GM12875 (cell line): Measurements from ENCODE around the gene RUNX1.

Experiments
- H3K4me3 ChIP-seq: one replicate; pipeline ENCODE4 v1.5.1; 2011; ENCODE audit warnings: low read depth, low read length, control low read depth
- CTCF ChIP-seq: IDR thresholded peaks from 2 replicates; pipeline ENCODE4 v1.5.1; 2011; ENCODE audit warnings: low read depth, mild to moderate bottlenecking, control low read depth, inconsistent platforms, low read length, moderate library complexity, borderline replicate concordance; ENCODE audit not compliant: insufficient read depth

RUNX1 gene

DNA sequence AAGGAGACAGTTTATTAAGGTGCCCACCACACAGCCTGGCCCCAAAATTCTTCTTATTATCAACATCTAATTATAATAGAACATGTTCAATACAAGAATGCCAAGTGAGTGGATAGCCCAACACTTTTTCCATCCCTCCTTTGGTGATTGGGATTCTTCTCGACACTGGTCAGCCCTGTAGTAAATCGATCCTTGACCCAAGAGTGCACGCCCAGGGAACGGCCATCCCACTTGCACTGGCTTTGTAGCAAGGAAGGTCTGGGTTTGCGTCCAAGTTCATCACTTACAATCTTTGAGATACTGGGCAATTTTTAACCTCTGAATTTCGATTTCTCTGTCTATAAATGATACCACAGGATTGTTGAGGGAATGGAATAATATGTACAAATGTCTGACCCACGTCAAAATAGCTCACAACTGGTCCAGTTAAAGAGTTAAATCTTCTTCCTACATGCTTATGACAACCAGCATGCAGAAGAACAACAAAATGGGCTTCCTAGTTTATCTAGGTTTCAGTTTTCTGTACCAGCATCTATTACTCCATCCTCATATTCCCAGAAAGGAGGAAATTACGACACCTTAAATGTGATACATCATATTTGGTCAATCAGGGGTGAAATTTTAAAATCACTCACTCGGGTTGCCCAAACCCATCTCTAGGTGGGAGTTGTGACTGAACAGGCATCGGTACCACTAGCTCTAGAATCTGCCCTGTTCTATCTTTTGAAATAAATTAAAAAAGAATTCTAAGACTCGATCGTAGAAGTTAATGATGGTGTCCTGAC lies 218.5 kb downstream of the RUNX1 start:
- TF ChIP-seq CTCF, result no peak
- no peak overlapping the region for H3K4me3 ChIP-seq

GRCh38 chr21:34827445-34828235 lies 221.5 kb downstream of the RUNX1 start:
- no peak for TF ChIP-seq CTCF

GRCh38 chr21:34826836-34827235 lies 222.3 kb downstream of the RUNX1 start:
- no peak overlapping the region for H3K4me3 ChIP-seq
- TF ChIP-seq CTCF, result no peak

More at GRCh38 chr21:34827445-34828235, 221.5 kb downstream of the RUNX1 start:
- H3K4me3 ChIP-seq, result no peak overlapping the region

DNA sequence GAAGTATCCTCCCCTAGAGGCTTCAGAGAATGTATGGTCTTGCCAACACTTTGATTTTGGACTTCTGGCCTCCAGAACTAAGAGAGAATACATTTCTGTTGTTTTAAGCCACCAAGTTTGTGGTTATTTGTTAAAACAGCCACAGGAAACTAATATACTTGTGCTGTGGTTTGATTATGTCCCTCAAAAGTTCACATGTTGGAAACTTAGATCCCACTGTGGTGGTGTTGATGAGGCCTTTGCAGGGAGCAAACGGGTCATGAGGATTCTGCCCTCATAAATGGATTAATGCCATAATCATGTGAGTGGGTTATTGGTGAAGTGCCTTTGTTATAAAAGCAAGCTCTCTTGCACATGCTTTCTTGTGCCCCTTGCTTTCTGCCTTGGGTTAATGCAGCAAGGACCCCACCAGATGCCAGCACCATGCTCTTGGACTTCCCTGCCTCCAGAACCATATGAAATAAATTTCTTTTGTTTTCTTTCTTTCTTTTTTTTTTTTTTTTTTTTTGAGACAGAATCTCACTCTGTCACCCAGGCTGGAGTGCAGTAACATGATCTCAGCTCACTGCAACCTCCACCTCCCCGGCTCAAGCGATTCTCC lies 223.1 kb downstream of the RUNX1 start:
- TF ChIP-seq CTCF, result no peak
- no peak overlapping the region for H3K4me3 ChIP-seq

GRCh38 chr21:34825101-34825500 lies 224.0 kb downstream of the RUNX1 start:
- TF ChIP-seq CTCF, result no peak
- H3K4me3 ChIP-seq, result no peak overlapping the region

- no peak for TF ChIP-seq CTCF
- no peak overlapping the region for H3K4me3 ChIP-seq
Measured at GRCh38 chr21:34824314-34824713, 224.8 kb downstream of the RUNX1 start.
